COR-L47 (cell line): ENCODE measurements around the gene COL8A2.
"Not testable (repeated sequence)": the region's sequence is repeated elsewhere in the genome, so short reads cannot be mapped to it uniquely, and the experiment has no call there.

ENCODE experiments used
- DNase-seq: peaks from one replicate; lab custom pipeline; 2025; lab: John Stamatoyannopoulos, UW

COL8A2 gene

GRCh38 chr1:36125129-36125991, at the start of gene COL8A2:
COL8A2 (minus strand) TSS chr1:36125222; CDS start chr1:36100242, 24,980 bp downstream.
- no peak for DNase-seq

- peak; percentile 57 for DNase-seq
These were observed 49.7 kb upstream of the COL8A2 start for GRCh38 chr1:36174713-36175112.

DNA sequence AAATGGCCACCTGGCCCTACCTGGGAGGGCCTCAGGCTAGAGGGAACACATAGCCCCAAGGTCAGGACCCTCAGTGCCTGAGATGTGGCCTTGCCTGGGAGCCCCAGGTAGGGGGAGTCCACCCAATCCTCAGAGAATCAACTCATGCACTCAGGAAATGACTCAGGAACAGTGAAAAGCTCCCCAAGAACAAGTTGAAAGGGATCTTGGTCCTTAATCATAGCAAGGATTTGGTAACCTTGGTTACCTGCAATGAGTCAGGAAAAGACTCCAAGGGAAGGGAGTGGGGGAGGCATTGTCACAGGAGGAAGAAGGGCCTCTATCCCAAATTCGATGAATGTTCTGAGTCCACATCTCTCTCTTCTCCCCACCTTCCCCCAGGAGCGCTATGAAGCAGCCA, 48.0 kb upstream of the COL8A2 start:
- DNase-seq: no peak

- no peak for DNase-seq
These were observed 47.2 kb upstream of the COL8A2 start for GRCh38 chr1:36172017-36172747.

DNA sequence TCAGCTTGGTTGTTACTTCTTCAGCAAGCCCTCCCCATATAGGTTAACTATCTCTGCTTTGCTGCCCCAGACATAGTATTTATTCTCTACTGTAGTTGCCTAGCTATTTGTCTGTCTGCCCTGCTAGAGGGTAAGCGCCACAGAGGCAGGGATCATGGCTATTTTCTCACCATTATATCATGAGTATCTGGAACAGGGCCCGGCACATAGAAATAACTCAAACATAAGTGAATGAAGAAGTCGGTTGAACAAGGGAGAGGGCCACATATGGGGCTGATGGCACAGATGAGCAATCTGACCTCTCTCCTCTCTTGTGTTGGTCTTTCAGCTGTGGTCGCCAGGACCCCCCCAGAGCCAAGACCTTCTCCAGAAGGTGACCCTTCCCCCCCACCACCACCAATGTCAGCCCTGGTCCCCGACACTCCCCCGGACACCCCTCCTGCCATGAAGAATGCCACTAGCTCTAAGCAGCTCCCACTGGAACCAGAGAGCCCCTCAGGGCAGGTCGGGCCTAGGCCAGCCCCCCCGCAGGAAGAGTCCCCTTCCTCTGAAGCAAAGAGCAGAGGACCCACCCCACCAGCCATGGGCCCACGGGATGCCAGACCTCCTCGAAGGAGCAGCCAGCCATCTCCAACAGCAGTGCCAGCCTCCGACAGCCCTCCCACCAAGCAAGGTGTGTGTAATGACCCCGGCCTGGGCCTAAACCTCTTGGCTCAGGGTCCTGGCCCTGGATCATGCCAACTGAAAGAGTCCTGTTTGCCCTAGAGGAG, 45.8 kb upstream of the COL8A2 start:
- DNase-seq: no peak

DNA sequence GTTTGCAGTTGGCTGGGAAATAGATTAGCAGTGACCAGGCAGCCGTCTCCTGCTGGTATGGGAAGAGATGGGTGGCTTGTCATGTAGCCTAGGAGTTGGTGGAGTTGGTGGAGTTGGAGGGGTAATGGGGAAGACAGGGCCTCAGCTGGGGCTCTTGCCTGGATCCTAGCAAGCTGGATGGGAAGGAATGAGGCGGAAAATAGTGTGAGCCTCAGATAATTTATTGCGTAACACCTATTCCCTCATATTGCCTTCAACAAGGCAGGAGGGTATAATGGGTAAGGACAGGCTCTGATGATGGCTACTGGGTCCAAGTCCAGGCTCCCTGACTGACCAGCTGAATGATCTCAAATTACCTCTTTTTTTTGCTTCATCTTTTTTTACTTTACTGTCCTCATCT, 43.5 kb upstream of the COL8A2 start:
- DNase-seq: no peak

GRCh38 chr1:36166938-36167905, 42.2 kb upstream of the COL8A2 start:
- DNase-seq: no peak

DNA sequence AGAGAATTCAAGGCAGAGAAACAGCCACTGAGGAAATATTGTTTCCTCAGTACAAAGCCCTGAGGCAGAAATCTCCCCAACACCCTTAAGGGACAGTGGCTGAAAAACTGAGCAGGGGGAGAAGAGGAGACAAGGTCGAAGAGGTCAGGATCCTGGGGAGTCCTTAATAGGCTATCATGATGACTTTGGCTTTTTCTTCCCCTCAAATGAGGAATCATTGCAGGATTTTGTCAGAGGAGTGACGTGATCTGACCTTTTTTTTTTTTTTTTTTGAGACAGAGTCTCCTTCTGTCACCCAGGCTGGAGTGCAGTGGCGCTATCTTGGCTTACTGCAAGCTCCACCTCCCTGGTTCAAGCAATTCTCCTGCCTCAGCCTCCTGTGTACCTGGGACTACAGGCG, 41.1 kb upstream of the COL8A2 start:
- no peak for DNase-seq

GRCh38 chr1:36165145-36165544, 40.1 kb upstream of the COL8A2 start:
- no peak for DNase-seq

- DNase-seq: no peak
These were observed 39.3 kb upstream of the COL8A2 start for GRCh38 chr1:36164361-36164760.

DNA sequence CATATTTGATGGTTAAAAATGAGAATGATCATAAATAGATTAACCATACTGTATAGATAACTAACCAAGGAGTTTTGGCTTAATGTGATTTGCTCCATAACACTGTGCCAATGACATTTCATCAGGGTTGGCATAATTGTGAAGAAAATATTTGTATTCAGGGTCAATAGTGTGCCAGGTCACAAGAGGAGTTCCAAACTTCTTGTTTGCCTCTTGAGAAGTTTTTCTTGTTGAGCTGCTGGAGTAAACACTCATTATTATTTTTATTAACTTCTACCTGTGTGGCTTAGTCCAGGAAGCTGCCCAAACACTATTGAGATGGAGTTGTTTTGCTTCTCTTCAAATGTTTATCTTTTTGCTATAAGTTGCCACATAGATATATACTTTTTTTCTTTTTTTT, 38.4 kb upstream of the COL8A2 start:
- no peak for DNase-seq

DNA sequence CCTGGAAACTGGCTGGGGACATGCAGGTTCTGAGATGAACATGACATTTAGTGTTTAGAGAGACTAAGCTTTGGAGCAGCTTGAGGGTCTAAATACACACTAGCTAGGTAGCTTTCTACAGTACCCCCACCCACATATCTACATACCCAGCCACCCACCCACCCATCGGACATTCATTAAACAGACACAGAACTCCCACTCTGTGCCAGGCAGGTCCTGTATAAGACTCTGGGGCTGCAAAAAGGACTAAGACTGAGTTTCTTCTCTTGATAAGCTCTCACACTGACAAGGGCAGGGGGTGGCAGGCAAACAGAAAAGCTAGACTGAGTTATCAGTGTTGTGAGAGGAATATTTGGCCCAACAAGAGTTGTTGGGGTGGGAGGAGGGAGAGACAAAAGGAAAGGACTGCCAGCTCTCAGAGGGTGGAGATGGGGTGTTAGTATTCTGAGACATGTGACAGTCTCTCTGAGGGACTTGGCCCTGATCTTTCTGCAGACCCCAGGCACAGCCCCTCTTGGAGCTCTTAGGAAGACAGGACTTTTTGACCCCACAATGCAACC, 37.7 kb upstream of the COL8A2 start:
- DNase-seq: no peak

- no peak for DNase-seq
These were observed 36.9 kb upstream of the COL8A2 start for GRCh38 chr1:36161641-36162531.

GRCh38 chr1:36160949-36161485, 36.0 kb upstream of the COL8A2 start:
- peak; percentile 64 for DNase-seq

- DNase-seq: no peak
These were observed 35.4 kb upstream of the COL8A2 start for GRCh38 chr1:36160388-36160948.

GRCh38 chr1:36159614-36160387, 34.8 kb upstream of the COL8A2 start:
- no peak for DNase-seq

DNA sequence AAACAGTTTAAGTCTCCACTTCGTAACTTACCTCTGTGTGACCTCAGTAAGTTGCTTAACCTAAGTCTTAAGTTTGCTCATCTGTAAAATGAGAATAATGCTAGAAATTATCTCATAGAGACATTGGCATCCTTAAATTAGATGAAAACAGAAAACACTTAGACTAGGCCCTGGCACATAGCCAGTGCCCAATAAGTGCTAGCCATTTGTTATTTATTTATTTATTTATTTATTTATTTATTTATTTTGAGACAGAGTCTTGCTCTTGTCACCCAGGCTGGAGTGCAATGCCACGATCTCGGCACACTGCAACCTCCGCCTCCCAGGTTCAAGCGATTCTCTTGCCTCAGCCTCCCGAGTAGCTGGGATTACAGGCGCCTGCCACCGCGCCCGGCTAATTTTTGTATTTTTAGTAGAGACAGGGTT, 33.8 kb upstream of the COL8A2 start:
- not testable (repeated sequence) for DNase-seq
